Raji (cell line): ENCODE measurements around the gene OLIG2.

ENCODE experiments used
- POLR2A ChIP-seq: IDR thresholded peaks from 2 replicates; pipeline ENCODE4 v1.6.1; 2011; ENCODE audit warnings: low read depth, low read length, control low read depth; ENCODE audit not compliant: insufficient read depth

Gene OLIG2

GRCh38 chr21:33025489-33026442, at the start of gene OLIG2:
Gene OLIG2 (plus strand): TSS chr21:33025935. CDS start chr21:33026863, 928 bp downstream.
- TF ChIP-seq POLR2A, result no peak

DNA sequence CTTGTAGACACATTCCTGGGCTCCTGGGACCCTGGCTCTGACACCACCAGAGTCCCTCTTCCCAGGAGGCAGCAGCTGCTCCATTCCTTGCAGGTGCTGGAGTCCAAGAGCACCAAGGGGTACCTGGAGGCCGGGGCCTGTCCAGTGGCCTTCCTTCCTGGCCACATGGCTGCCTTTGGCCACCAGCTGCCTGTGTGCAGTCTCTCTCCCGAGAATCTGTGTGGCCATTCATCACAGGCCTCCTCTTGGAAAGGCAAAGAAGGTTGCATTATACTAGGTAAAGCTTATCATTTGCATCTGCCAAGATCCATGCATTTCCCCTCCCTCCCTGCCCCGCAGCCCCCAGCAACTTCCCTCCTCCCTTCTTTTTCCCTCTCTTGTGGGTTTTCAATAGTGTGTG, 48.9 kb upstream of the OLIG2 start:
- TF ChIP-seq POLR2A, result no peak

DNA sequence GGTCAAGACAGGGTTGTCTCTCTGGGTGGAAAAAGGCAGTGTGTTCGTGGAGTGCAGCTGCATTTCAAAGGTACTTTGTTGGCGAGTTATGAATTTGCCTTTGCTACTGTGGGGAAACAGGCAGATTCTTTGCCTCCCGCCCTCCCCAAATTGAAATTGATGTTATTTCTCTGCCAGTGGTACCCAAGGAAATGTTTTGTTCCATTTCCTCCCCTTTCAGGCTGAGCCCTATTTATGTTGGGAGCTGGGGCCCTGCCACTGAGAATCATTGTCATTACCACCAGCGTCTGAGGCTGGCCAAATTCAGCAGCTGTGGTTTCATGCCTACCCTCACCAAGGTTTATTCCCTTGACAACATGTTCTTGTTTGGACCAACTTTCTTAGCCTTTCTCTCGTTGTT, 48.5 kb upstream of the OLIG2 start:
- no peak for TF ChIP-seq POLR2A

- TF ChIP-seq POLR2A, result no peak
These were observed 47.1 kb upstream of the OLIG2 start for GRCh38 chr21:32978331-32979270.

DNA sequence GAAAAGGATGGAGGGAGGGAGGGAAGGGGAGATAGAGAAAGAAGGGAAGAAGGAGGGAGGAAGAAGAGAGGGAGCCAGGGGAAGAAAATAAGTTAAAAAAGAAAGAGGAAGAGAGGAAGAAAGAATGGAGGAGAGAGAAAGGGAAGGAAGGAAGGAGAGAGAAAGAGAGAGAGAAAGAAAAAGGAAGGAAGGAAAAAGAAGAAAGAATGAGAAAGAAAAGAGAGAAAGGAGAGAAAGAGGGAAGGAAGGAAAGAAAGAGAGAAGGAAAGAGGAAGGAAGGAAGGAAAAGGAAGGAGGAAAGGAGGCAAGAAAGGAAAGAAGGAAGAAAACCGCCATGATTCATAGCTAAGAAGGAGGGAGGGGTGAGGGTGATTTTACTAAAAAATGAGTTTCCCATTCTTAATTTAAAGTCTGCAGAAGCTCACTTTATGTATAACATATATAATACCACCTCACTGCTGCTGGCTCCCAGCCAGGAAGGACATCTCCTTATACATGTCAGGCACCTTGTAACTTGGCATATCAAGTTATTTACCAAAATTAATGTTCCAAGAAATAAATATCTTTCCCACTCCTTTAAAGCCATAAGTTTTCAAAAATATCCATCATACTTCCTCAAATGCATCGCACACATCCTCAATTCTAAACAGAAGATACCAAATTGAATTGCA, 46.0 kb upstream of the OLIG2 start:
- TF ChIP-seq POLR2A, result no peak

GRCh38 chr21:32981096-32981495, 44.6 kb upstream of the OLIG2 start:
- TF ChIP-seq POLR2A, result no peak

DNA sequence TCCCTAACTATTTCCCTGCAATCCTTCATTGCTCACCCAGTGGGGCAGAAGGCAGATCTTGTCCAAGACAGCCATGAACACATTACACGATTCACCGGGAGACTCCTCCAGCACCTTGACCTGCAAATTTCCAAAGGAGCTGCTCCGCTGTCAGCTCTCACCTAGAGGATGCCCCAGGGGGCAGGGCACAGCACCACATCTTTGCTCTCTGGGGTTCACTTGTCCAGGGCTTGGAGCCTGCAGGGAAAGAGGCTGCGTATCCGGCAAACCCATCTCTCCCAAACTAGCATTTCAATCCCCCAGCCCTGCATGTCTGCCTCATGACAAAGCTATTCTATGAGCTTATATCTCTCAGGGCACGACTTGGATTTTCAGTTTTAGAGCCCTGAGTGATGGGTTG, 35.1 kb upstream of the OLIG2 start:
- TF ChIP-seq POLR2A, result no peak

GRCh38 chr21:32991361-32991760, 34.4 kb upstream of the OLIG2 start:
- TF ChIP-seq POLR2A, result no peak

- TF ChIP-seq POLR2A, result no peak
These were observed 31.8 kb upstream of the OLIG2 start for GRCh38 chr21:32993894-32994293.

- TF ChIP-seq POLR2A, result no peak
These were observed 31.4 kb upstream of the OLIG2 start for GRCh38 chr21:32994305-32994704.

- TF ChIP-seq POLR2A, result no peak
These were observed 18.0 kb upstream of the OLIG2 start for GRCh38 chr21:33007747-33008146.

- no peak for TF ChIP-seq POLR2A
These were observed 17.2 kb upstream of the OLIG2 start for GRCh38 chr21:33008333-33009051.

DNA sequence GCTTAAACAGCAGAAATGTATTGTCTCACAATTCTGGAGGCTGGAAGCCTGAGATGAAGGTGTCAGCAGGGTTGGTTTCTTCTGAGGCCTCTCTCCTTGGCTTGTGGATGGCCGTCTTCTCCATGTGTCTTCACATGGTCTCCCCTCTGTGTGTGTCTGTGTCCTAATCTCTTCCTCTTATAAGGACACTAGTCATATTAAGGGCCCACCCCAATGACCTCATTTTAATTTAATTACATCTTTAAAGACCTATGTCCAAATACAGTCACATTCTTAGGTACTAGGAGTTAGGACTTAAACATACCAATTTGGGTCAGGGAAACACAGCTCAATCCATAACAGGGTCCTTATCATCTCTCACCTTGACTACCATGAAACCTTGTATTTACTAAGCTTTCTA, 14.8 kb upstream of the OLIG2 start:
- TF ChIP-seq POLR2A, result no peak

GRCh38 chr21:33011462-33011861, 14.3 kb upstream of the OLIG2 start:
- no peak for TF ChIP-seq POLR2A
